Fibroblast of skin of left biceps (primary cell): ENCODE results near the gene OSBPL2.

Source experiments
- DNase-seq, 2 experiments: peaks; one replicate each; pipeline ENCODE4 v3.0.0-alpha.2; 2013; ENCODE audit warnings: low read depth in 2 of 2

Gene OSBPL2

GRCh38 chr20:62344092-62344491 lies 105.8 kb downstream of the OSBPL2 start:
- no peak for DNase-seq

GRCh38 chr20:62344782-62345181 lies 106.5 kb downstream of the OSBPL2 start:
- DNase-seq: no peak
